ENCODE measurements around the gene FAIM.
"Not testable (repeated sequence)": the region's sequence is repeated elsewhere in the genome, so short reads cannot be mapped to it uniquely, and the experiment has no call there.

The FAIM gene, protein sequence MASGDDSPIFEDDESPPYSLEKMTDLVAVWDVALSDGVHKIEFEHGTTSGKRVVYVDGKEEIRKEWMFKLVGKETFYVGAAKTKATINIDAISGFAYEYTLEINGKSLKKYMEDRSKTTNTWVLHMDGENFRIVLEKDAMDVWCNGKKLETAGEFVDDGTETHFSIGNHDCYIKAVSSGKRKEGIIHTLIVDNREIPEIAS

DNA sequence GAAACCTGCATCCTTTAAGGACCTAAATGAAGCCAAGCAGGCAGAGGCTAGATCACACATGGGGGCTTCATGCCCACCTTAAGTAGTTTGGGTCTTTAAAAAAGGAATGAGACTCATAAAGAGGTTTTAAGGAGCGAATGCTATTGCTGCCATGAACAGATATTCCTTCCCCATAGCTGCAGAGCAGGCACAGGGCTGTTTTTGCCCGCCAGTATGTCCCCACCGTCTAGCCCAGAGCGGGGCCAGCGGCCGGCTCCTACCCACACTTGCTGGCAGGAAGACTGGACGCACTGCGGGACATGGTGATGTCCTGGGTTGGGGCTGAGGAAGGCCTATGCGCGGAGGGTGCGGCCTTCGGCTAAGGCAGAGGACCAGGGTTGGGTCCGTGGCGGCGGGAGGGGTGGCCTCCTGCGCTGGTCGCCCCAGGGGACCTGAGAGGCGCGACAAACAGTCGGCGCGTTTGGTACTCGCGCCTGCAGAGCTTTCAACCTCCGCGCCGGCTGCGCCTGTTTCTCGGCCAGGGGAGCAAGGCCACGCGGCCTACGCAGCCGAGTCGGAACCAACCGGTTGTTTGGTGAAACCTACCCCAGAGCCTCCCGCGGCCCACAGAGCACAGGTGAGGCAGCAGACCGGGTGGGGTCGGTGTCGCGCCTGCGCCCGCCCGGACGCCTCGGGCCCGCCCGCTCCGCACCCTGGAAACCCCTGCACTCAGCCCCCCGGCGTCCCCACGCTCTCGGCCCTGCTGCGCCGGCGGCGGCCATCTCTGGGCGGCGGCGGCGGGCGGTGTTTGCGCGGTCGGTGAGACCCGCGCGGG lies at the start of gene FAIM:
TSS of gene FAIM (plus strand) at position 450 of the 814 bp plus-strand sequence. CDS start 10,956 bp downstream, outside the sequence.
- DNase-seq, result peak; percentile 78

DNA sequence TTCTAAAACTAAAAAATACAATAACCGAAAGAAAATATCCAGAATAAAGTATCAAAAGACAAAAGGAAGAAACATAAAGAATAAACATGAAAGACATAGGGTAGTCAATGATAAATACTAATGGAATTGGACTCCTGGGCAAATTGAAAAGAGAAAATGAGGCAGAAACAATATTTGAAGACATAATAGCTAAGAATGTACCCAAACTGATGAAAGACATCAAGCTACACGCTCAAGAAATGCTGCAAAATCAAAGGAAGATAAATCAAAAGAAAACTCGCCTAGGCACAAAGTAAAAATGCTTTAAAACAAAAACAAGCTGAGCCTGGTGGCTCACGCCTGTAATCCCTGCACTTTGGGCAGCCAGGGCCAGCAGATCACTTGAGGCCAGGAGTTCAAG lies 49.4 kb upstream of the FAIM start:
- no peak for DNase-seq

DNA sequence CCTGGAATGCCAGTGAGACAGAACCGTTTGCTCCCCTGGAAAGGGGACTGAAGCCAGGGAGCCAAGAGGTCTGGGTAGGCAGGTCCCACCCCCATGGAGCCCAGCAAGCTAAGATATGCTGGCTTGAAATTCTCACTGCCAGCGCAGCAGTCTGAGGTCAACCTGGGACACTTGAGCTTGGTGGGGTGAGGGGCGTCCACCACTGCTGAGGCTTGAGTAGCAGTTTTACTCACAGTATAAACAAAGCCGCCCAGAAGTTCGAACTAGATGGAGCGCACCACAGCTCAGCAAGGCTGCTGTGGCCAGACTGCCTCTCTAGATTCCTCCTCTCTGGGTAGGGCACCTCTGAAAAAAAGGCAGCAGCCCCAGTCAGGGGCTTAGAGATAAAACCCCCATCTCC lies 48.1 kb upstream of the FAIM start:
- DNase-seq, result no peak

DNA sequence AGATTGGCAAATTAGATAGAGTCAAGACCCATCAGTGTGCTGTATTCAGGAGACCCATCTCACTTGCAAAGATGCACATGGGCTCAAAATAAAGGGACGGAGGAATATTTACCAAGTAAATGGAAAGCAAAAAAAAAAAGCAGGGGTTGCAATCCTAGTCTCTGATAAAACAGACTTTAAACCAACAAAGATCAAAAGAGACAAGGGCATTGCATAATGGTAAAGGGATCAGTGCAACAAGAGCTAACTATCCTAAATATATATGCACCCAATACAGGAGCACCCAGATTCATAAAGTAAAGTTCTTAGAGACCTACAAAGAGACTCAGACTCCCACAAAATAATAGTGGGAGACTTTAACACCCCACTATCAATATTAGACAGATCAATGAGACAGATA lies 45.7 kb upstream of the FAIM start:
- not testable (repeated sequence) for DNase-seq

DNA sequence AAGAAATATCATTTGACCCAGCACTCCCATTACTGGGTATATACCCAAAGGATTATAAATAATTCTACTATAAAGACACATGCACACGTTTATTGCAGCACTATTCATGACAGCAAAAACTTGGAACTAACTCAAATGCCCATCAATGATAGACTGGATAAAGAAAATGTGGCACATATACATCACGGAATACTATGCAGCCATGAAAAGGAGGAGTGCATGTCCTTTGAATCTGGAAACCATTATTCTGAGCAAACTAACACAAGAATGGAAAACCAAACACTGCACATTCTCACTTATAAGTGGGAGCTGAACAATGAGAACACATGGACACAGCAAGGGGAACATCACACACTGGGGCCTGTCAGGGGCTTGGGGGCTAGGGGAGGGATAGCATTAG lies 42.3 kb upstream of the FAIM start:
- not testable (repeated sequence) for DNase-seq

DNA sequence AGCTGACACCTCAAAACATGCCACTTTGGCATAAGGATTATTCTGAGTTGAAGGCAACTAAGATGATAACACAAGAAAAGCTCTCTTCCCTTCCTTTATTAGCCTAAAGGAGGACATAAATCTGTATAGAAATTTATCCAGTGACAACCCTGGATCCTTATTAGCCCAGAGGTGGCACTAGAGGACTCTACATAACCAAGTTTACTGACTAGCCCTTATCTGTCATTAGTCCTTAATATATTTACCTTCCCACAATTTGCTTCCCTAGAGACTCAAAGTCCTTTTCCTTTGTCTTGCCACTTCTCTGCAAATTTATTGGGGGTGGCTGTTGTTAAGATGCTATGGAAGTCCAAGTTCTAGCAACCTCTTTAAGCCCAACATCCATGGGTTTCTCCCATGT lies 41.2 kb upstream of the FAIM start:
- DNase-seq, result no peak

DNA sequence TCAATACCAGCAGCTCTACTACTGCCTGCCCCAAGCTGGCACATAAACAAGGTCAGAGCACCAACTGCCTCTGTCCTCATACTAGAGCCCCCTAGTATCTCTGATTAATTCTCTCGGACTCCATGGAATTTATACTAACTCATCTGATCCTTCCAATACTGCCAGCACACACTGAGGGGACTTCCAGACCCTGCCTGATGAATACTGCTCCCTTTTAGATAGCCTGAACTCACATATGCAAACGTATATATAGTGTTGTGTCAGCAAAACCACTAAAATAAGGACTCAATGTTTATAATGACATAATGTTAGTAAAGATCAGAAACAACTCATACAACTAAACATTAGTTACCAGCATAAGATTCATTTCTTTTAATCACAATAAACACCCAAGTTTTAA lies 39.5 kb upstream of the FAIM start:
- no peak for DNase-seq

DNA sequence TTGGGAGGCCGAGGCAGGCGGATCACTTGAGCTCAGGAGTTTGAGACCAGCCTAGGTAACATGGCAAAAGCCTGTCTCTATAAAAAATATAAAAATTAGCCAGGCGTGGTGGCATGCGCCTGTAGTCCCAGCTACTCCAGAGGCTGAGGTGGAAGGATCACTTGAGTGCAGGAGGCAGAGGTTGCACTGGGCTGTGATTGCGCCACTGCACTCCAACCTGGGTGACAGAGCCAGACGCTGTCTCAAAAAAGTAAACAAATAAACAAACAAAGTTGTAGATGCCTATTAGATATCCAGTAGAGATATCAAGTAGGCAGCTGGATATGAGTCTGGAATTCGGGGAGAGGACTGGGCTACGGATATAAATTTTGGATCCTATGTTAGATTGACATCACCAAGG lies 38.9 kb upstream of the FAIM start:
- not testable (repeated sequence) for DNase-seq

DNA sequence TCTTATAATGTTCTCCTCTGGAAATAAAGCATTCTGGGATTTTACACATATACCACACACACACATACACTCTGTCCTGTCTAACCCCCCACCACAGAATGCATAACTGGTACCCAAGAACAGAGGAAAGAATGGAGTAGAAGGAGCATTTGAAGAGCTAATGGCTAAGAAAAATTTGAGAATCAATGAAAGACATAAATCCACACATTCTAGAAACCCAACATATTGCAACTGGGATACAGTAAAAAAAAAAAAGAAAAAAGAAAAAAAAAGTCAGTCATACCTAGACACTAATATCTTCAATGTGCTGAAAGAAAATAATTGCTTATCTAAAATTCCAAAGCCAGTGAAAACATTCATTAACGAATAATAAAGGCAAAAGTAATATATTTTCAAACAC lies 35.4 kb upstream of the FAIM start:
- DNase-seq, result no peak

DNA sequence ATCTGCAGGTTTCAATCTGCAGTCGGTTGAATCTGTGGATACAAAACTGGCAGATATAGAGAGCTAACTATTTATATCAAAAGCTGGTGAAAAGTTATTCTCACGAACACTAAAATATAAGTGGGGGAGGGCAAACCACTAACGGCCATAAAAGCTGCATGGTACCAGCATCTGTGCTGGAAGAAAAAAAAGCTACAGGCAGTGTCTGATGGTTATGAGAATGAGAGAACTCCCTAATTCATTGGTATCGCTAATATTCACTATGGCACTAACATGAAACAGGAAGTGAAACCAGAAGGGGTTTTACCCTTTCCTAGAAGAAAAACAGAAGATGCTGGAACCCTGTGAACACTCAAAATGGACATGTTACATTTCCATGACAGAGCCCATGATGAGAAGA lies 30.4 kb upstream of the FAIM start:
- no peak for DNase-seq

DNA sequence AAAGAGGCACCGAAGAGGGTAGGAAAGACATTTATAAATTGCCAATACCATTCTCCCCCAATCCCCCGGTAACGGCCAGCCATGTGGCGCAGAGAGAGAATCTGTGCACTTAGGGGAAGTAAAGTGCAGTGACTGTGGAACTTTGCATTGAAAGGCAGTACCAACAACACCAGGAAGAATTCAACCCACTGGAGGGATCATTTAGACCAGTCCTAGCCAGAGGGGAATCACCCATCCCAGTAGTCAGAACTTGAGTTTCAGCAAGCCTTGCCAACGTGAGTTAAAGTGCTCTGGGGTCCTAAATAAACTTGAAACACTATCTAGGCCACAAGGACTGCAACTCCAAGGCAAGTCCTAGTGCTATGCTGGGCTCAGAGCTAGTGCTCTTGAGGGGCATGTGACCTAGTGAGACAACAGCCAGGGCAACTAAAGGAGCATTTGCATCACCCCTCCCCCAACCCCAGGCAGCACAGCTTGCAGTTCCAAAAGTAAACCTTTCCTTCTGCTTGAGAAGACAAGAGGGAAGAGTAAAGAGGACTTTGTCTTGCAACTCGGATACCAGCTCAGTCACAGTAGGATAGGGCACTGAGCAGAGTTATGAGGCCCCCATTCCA lies 29.5 kb upstream of the FAIM start:
- no peak for DNase-seq

DNA sequence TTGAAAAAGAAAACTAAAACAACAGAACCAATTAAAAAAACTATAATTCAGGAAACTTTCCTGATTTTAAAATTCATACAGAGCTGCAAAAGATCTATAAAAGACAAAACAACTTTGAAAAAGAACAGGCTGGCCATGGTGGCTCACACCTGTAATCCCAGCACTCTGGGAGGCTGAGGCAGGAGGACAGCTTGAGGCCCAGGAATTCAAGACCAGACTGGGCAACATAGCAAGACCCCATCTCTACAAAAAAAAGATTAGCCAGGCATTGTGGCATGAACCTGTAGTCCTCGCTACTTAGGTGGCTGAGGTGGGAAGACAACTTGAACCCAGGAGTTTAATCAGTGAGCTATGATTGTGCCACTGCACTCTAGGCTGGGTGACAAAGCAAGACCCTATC lies 21.2 kb upstream of the FAIM start:
- DNase-seq, result no peak

DNA sequence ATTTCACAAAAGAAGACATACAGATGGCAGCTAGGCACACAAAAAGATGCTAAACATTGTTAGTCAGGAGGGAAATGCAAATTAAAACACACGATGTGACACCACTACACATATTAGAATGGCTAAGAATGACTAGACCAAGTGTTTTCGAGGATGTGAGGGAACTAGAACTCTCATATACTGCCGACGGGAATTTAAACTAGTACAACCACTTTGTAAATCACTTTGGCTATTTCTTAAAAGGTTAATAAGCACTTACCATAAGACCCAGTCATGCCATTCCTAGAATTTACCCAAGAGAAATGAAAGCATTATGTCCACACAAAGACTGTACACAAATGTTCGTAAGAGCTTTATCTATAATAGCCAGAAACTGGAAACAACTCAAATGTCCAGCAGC lies 20.1 kb upstream of the FAIM start:
- no peak for DNase-seq

DNA sequence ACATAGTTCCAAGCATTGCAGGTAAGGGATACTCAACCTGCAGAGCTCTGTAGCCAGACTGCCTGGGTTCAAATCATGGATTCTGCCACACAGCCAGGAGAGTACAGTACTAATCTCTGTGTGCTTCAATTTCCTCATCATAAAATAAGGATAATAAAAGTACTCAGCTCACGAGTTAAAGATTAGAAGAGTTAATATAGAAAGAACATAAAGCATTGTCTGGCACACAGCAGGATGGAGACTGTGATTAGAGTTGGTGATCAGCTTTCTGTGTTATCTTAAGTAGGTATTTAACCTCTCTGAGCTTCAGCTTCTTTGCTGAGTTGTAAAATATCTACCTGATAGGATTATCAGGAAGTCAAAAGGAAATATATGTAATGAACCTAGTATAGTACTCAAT lies 17.2 kb upstream of the FAIM start:
- no peak for DNase-seq

DNA sequence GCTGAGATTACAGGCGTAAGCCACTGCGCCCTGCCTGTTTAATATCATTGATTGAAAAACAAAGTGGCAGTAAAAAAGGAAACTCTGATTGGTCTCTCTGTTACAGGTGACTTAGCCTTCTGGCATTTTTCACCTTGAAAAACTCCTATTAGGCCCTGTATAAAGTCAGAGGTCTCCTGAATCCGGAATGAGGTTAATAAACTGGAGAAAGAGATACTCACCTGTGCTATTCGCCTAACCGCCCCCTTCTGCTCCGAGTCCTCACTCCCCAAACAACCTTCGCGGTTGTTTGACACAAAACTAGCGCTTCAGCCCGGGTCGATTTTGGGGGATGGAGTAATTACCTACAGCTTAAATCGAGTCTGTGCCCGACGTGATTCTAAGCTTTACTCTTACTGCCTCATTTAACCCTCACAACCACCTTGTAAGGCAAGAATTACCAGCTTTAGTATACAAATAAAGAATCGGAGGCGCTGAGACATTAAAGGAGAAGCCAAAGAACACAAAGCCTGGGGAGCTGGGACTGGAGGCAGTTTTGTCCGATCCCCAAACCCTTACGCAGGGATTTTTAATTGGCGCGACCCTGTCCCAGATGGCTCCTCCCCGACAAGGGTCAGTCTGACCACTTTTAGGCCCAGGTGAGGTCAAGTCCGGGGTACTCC lies 15.0 kb upstream of the FAIM start:
- DNase-seq, result peak; percentile 23

DNA sequence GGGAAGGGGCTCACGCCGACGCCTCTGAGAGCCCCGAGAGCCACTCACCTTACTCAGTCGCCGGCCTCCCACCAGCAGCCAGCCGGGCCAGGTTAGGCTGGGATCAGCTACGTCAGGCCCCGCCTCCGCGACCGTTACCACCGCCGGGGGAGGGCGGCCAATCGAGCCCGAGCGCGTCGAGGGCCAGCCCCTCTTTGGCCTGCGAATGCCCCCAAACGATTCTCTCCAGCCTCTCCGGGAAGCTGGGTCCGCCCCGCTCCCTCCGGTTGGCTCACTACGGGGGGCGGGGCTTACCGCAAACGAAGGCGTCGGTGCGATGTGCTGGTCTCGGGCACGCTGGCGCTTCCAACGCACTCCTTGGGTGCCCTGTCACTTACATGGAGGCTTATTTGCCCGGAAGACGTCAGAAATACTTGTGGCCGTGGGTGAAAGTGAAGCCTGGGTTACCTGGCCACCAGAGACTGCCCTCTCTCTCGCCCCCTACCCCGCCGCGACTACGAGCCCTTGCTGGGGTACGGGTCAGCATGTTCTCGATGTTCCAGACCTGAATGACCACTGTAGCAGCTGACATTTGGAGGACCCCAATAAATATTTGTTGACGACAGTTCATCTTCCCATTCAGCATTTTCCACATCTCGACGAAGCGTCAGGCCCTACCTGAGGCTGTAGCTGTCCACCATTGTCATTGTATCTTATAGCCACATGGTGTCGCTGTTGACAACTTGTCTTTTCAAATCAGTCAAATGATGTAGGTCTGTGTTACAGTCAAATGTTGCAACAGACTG lies 14.2 kb upstream of the FAIM start, which contains the start of gene CEP70:
TSS of gene CEP70 (minus strand) at position 111 of the 785 bp plus-strand sequence. CDS start 21,333 bp downstream, outside the sequence.
- peak; percentile 88 for DNase-seq

DNA sequence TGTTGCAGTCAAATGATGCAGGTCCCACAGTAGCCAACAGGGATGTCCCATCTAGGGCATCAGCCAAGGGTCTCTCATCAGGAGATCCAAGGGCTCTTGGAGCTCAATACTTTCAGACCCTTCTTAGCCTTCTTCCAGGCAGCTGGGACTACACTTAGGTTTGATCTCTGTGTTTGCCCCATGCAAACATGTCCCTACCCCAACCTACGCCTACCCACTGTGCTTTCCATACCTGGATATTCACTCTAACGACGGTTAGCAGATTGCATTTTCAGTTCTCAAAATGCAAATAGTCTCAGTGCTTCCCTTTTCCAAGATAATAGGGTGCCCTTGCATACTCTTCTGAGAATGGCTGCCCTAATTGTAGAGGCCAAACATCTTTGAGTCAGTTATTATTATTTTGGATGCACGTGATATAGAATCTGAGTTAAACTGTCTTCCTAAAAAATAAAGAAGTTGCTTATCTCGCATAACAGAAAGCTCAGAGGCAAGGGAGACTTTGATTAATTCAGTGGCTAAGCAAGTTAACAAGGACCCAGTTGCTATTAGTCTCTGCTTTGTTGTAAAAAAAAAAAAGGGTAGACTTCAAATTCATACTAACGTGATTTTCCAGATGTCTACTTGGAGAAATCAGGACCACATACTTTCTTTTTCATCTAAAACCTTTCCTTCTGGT lies 13.5 kb upstream of the FAIM start:
- DNase-seq, result no peak

DNA sequence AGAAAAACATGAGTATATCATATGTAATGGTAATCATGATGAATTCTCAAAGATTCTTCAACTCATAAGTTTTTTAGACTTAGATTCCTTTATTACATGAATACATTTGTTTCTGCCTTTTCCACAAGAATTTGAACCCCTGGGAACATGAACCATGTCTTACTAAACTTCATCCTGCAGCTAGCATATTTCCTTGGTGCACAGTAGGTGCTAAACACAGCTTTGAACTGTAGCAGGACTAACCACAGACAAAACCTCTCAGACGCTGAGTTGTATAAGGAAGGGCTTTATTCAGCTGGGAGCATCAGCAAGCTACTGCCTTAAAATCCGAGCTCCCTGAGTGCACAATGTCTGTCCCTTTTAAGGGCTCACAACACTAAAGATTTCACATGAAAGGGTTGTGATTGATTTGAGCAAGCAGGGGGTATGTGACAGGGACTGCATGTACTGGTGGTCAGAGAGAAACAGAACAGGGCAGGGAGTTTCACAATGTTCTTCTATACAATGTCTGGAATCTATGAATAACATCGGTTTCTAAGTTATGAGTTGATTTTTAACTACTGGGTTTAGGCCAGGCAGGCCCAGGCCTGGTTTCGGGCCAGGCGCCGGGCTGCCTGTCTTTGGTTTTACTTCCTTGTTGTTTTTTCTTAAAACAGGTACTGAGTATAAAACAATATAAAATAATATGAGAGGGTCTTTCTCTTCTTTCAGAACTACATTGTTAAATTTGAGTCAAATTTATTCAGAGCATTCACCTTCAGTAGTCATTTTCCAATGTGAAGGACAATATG lies 11.2 kb upstream of the FAIM start:
- DNase-seq, result not testable (repeated sequence)

DNA sequence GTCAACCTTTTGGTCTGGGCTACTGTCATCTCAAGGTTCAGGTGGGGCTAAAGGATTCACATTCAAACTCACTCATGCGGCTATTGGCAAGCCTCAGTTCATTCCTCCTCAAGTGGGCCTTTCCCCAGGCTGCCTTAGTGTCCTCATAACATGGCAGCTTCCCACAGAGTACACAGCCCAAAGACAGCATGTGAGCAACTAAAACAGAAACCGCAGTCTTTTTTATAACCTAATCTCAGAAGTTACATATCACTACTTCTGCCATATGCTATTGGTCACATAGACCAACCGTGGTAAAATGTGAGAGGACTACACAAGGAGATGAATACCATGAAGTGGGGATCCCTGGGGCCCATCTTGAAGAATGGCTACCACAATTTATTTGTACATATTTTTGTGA lies 10.0 kb upstream of the FAIM start:
- no peak for DNase-seq

DNA sequence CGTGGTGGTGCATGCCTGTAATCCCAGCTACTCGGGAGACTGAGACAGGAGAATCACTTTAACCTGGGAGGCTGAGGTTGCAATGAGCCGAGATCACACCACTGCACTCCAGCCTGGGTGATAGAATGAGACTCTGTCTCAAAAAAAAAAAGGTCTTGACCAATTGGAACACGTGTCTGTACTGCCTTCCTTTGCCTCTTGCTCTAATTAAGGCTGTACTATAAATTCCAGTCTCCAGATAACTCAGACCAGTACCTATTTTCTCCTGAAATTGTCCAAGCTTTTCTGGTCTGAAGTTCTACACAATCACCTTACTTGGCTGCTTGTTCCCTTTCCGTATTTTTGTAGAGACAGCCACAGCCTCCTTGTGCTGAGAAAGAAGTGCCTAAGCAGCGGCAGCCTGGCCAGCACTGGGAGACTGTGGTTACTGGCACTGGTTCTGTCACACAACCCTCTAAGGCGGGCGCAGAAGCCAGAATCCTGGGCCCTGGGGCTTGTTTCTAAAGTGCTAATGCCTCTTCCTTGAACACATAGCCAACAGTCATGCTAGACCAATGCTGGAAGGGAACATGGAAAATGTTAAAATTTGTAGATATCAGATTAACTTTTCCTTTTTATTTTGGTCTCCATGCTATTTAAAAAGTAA lies 8.3 kb upstream of the FAIM start:
- DNase-seq, result no peak

DNA sequence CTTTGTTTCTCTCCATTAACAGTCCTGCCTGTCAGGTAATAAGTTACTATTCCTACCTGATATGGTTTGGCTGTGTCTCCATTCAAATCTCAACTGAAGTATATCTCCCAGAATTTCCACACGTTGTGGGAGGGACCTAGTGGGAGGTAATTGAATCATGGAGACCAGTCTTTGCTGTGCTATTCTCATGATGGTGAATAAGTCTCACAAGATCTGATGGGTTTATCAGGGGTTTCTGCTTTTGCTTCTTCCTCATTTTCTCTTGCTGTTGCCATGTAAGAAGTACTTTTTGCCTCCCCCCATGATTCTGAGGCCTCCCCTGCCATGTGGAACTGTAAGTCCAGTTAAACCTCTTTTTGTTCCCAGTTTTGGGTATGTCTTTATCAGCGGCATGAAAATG lies 6.9 kb upstream of the FAIM start:
- DNase-seq, result not testable (repeated sequence)

Data from activated T-cell treated with anti-CD3 and anti-CD28 coated beads, Interleukin-2, amount 50 U/mL, for 1 hour (primary cell).